HT-29 (cell line): ENCODE measurements around the gene ARHGEF2. TPM values are rescaled to one million over a fixed set of nuclear protein-coding genes. Genes with fewer than 3 reads are reported as not detected.

Experiments used
- DNase-seq: peaks from one replicate; pipeline ENCODE4 v3.0.0-alpha.2; 2015; ENCODE audit warnings: low spot score
- total RNA-seq: library from RNA; depleted of rRNA; stranded (reverse); fragments of >200 nt; shearing (Covaris generic); gene quantifications from 2 replicates; pipeline ENCODE4 v1.2.3, GENCODE V29; 2014

The ARHGEF2 gene
- total RNA-seq, 1 experiment from 2014 or later, result 179 TPM

- DNase-seq, result no peak
These were observed 6.2 kb downstream of the ARHGEF2 start for GRCh38 chr1:155971910-155972809.

- no peak for DNase-seq
These were observed 7.7 kb downstream of the ARHGEF2 start for GRCh38 chr1:155970531-155971167.

GRCh38 chr1:155969377-155969791, 9.0 kb downstream of the ARHGEF2 start:
- DNase-seq, result no peak

- DNase-seq, result no peak
These were observed 9.7 kb downstream of the ARHGEF2 start for GRCh38 chr1:155968670-155969069.

- no peak for DNase-seq
These were observed 10.3 kb downstream of the ARHGEF2 start for GRCh38 chr1:155968051-155968400.

GRCh38 chr1:155967341-155968050, 10.9 kb downstream of the ARHGEF2 start:
- DNase-seq, result no peak

GRCh38 chr1:155966750-155967149, 11.6 kb downstream of the ARHGEF2 start:
- DNase-seq, result no peak

GRCh38 chr1:155966135-155966534, 12.2 kb downstream of the ARHGEF2 start:
- no peak for DNase-seq

GRCh38 chr1:155964193-155964592, 14.2 kb downstream of the ARHGEF2 start:
- DNase-seq, result no peak

- DNase-seq, result peak; percentile 44
These were observed 15.6 kb downstream of the ARHGEF2 start for GRCh38 chr1:155962599-155963211.

GRCh38 chr1:155961937-155962336, 16.4 kb downstream of the ARHGEF2 start:
- DNase-seq, result peak; percentile 70

GRCh38 chr1:155960081-155960745, 18.1 kb downstream of the ARHGEF2 start:
- no peak for DNase-seq

- DNase-seq, result no peak
These were observed 20.9 kb downstream of the ARHGEF2 start for GRCh38 chr1:155957411-155957915.

- no peak for DNase-seq
These were observed 23.7 kb downstream of the ARHGEF2 start for GRCh38 chr1:155954645-155955044.

- DNase-seq, result no peak
These were observed 25.8 kb downstream of the ARHGEF2 start for GRCh38 chr1:155952505-155952890.

GRCh38 chr1:155951753-155952504, 26.4 kb downstream of the ARHGEF2 start:
- no peak for DNase-seq

GRCh38 chr1:155950829-155951228, 27.5 kb downstream of the ARHGEF2 start:
- DNase-seq, result no peak

- no peak for DNase-seq
These were observed 30.6 kb downstream of the ARHGEF2 start for GRCh38 chr1:155947741-155948140.

GRCh38 chr1:155947292-155947691, 31.1 kb downstream of the ARHGEF2 start:
- DNase-seq, result no peak

- no peak for DNase-seq
These were observed 31.6 kb downstream of the ARHGEF2 start for GRCh38 chr1:155946633-155947219.
